ENCODE results near the gene RHOJ. TPM values are rescaled to one million over a fixed set of nuclear protein-coding genes. Genes with fewer than 3 reads are reported as not detected.
A peak's percentile ranks its signal among the peaks of the same experiment; 100 is the strongest.

The RHOJ gene
- total RNA-seq, 1 donor from 2014 or later, result 29.2 TPM

DNA sequence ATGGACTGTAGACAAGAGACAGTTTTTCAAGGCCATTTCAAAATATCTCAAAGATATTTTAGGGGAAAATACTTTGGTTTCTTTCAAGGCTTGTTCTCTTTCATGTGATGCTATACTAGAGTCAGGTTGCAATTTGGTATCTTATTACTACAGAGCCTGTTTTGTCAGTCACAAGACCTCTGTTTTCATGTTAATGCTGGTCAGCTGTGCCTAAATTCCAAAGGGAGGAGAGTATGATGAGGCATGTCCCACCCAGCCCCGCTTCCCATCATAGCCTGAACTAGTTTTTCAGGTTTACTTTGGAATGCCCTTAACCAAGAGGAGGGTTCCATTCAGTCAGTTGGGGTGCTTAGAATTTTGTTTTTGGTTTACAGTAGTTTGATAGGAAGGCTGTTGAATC is 61.9 kb downstream of the RHOJ start:
- no peak for DNase-seq
- no peak for ATAC-seq
- Histone ChIP-seq H3K27me3 (ENCODE audit: low read depth) (no peaks in the 10 kb centered on the region), H3K4me3 (no peak overlapping the region), H3K4me1 (no peaks in the 10 kb centered on the region), H3K36me3 (no peaks in the 10 kb centered on the region), H3K9me3 (no peaks in the 10 kb centered on the region), H3K27ac (no peak overlapping the region)
- intact Hi-C loops (cut with DNase I), result no loop called here
- TF ChIP-seq, protein P1, sequence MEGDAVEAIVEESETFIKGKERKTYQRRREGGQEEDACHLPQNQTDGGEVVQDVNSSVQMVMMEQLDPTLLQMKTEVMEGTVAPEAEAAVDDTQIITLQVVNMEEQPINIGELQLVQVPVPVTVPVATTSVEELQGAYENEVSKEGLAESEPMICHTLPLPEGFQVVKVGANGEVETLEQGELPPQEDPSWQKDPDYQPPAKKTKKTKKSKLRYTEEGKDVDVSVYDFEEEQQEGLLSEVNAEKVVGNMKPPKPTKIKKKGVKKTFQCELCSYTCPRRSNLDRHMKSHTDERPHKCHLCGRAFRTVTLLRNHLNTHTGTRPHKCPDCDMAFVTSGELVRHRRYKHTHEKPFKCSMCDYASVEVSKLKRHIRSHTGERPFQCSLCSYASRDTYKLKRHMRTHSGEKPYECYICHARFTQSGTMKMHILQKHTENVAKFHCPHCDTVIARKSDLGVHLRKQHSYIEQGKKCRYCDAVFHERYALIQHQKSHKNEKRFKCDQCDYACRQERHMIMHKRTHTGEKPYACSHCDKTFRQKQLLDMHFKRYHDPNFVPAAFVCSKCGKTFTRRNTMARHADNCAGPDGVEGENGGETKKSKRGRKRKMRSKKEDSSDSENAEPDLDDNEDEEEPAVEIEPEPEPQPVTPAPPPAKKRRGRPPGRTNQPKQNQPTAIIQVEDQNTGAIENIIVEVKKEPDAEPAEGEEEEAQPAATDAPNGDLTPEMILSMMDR (IDR thresholded peaks at IDR 0.05), result no peak

DNA sequence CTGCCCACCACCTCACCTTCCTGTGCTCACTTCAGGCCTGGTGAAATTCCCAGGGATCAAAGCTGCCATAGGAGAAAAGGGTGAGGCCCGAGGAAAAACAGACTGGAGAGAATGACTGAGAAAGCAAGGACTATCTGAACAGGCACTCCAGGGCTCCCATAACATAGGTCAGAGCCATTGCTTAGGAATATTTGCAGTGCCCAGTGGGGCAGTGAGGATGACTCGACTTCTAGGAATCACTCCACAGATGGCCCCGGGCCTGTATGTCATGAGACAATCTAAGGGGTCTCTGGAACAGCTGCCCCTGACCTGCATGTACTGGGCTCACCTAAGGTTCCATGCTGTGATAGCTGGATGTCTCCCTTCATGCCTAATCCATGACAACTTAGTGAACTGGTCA is 62.9 kb downstream of the RHOJ start:
- ATAC-seq (peak; percentile 11 to 23), DNase-seq (no peak)
- Histone ChIP-seq H3K4me3 (no peak overlapping the region), H3K27ac (no peak overlapping the region), H3K36me3 (peaks cover 4% of the 10 kb centered on the region), H3K9me3 (no peaks in the 10 kb centered on the region), H3K4me1 (no peaks in the 10 kb centered on the region), H3K27me3 (ENCODE audit: low read depth) (no peaks in the 10 kb centered on the region)
- TF ChIP-seq, protein P1 (IDR thresholded peaks at IDR 0.05), result no peak
- intact Hi-C loops (cut with DNase I), result no loop called here

DNA sequence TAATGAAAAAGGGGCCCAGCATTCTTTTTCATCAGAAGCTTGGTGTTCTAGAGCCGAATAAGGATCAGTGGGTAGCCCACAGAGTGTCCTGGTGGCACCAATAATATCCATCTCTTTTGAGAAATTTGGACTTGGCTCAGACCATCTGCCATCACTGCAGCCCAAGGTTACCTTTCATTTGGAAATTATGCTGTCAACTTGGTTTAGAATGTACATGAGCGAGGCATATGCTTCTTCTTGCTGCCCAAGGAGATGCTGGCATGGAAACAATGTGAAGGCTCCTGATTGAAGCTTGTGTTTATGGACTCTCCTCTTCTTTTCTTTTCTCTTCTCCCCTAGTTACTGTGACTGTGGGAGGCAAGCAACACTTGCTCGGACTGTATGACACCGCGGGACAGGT is 64.5 kb downstream of the RHOJ start:
- intact Hi-C loops (cut with DNase I), result no loop called here
- TF ChIP-seq, protein P1 (IDR thresholded peaks at IDR 0.05), result no peak
- no peak overlapping the region for H3K4me3 ChIP-seq
- peaks cover 6% of the 10 kb centered on the region for H3K4me1 ChIP-seq
- H3K36me3 ChIP-seq, result peaks cover 4% of the 10 kb centered on the region
- DNase-seq (no peak), ATAC-seq (no peak)
- no peak overlapping the region for H3K27ac ChIP-seq
- H3K27me3 ChIP-seq (ENCODE audit: low read depth), result no peaks in the 10 kb centered on the region
- H3K9me3 ChIP-seq, result no peaks in the 10 kb centered on the region

- Histone ChIP-seq H3K9me3 (no peaks in the 10 kb centered on the region), H3K36me3 (peaks cover 4% of the 10 kb centered on the region), H3K27ac (no peak overlapping the region), H3K27me3 (ENCODE audit: low read depth) (no peaks in the 10 kb centered on the region), H3K4me1 (peaks cover 7% of the 10 kb centered on the region), H3K4me3 (no peak overlapping the region)
- intact Hi-C loops (cut with DNase I), result loop anchor here (10.0 kb wide), 2 partner anchors 85 to 1095 kb away; no protein-coding TSS in a partner anchor
- TF ChIP-seq, protein P1 (IDR thresholded peaks at IDR 0.05), result no peak
- no peak for DNase-seq
- ATAC-seq, result peak in 1 of 2 donors; percentile 32
These were observed 65.5 kb downstream of the RHOJ start for GRCh38 chr14:63269561-63270225.

GRCh38 chr14:63273129-63273528 is 68.9 kb downstream of the RHOJ start:
- Histone ChIP-seq H3K36me3 (peaks cover 4% of the 10 kb centered on the region), H3K4me3 (no peak overlapping the region), H3K4me1 (peaks cover 14% of the 10 kb centered on the region), H3K9me3 (no peaks in the 10 kb centered on the region), H3K27me3 (ENCODE audit: low read depth) (no peaks in the 10 kb centered on the region), H3K27ac (no peak overlapping the region)
- ATAC-seq (peak; percentile 37), DNase-seq (no peak)
- TF ChIP-seq, protein P1 (IDR thresholded peaks at IDR 0.05), result no peak
- intact Hi-C loops (cut with DNase I), result loop anchor here (10.0 kb wide), 2 partner anchors 88 to 1098 kb away; no protein-coding TSS in a partner anchor

Measured in lower lobe of right lung (tissue), 2 donors.